ENCODE data around the gene FURIN.

FURIN gene

DNA sequence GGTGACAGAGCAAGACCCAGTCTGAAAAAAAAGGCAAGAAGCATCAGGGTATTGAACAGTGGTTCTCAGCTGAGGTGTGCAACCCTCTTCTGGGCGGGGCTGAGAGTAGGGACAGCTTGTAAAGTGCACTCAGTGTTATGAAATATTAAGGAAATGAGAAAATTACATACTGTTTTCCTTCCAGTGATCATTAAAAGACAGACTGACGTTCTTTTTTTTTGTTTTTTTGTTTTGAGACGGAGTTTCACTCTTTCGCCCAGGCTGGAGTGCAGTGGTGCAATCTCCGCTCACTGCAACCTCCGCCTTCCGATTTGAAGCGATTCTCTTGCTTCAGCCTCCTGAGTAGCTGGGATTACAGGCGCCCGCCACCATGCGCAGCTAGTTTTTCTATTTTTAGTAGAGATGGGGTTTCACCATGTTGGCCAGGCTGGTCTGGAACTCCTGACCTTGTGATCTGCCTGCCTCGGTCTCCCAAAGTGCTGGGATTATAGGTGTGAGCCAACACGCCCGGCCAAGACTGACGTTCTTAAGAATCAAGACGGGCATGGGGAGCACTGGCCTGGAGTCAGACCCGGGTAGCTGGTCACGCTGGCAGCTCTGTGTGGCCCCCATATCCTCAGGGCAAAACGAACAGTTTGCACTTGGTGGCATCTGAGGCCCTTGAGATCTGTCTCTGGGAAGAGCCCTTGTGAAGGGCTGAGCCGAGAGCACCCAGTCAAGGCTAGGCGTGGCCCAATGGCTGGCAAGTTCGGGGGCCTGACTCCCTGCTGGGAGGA lies 46.1 kb downstream of the FURIN start:
- no peak for DNase-seq (ENCODE audit: low read depth)
- H3K4me3 ChIP-seq (ENCODE audit: low read depth, low read length), result no peak overlapping the region
- TF ChIP-seq CTCF (IDR thresholded peaks at IDR 0.05; ENCODE audit: control insufficient read depth, extremely low read depth, insufficient read depth), result no peak

- DNase-seq (ENCODE audit: low read depth), result no peak
- no peak overlapping the region for H3K4me3 ChIP-seq (ENCODE audit: low read depth, low read length)
- no peak for TF ChIP-seq CTCF (IDR thresholded peaks at IDR 0.05; ENCODE audit: control insufficient read depth, extremely low read depth, insufficient read depth)
These were observed 46.9 kb downstream of the FURIN start for GRCh38 chr15:90915216-90915807.

GRCh38 chr15:90915808-90916440 lies 47.5 kb downstream of the FURIN start:
- no peak overlapping the region for H3K4me3 ChIP-seq (ENCODE audit: low read depth, low read length)
- no peak for DNase-seq (ENCODE audit: low read depth)
- TF ChIP-seq CTCF (IDR thresholded peaks at IDR 0.05; ENCODE audit: control insufficient read depth, extremely low read depth, insufficient read depth), result no peak

GRCh38 chr15:90916461-90916860 lies 48.1 kb downstream of the FURIN start:
- TF ChIP-seq CTCF (IDR thresholded peaks at IDR 0.05; ENCODE audit: control insufficient read depth, extremely low read depth, insufficient read depth), result no peak
- no peak for DNase-seq (ENCODE audit: low read depth)

GRCh38 chr15:90917569-90917968 lies 49.2 kb downstream of the FURIN start:
- no peak for DNase-seq (ENCODE audit: low read depth)
- no peak overlapping the region for H3K4me3 ChIP-seq (ENCODE audit: low read depth, low read length)
- no peak for TF ChIP-seq CTCF (IDR thresholded peaks at IDR 0.05; ENCODE audit: control insufficient read depth, extremely low read depth, insufficient read depth)

More at GRCh38 chr15:90916461-90916860, 48.1 kb downstream of the FURIN start:
- H3K4me3 ChIP-seq (ENCODE audit: low read depth, low read length), result no peak overlapping the region

GRCh38 chr15:90918034-90918788 lies 49.8 kb downstream of the FURIN start:
- DNase-seq (ENCODE audit: low read depth), result no peak
- H3K4me3 ChIP-seq (ENCODE audit: low read depth, low read length), result no peak overlapping the region
- no peak for TF ChIP-seq CTCF (IDR thresholded peaks at IDR 0.05; ENCODE audit: control insufficient read depth, extremely low read depth, insufficient read depth)

Measured in LNCaP clone FGC (cell line).